Measurements from ENCODE around the gene SHB.

- TF ChIP-seq, protein P1, sequence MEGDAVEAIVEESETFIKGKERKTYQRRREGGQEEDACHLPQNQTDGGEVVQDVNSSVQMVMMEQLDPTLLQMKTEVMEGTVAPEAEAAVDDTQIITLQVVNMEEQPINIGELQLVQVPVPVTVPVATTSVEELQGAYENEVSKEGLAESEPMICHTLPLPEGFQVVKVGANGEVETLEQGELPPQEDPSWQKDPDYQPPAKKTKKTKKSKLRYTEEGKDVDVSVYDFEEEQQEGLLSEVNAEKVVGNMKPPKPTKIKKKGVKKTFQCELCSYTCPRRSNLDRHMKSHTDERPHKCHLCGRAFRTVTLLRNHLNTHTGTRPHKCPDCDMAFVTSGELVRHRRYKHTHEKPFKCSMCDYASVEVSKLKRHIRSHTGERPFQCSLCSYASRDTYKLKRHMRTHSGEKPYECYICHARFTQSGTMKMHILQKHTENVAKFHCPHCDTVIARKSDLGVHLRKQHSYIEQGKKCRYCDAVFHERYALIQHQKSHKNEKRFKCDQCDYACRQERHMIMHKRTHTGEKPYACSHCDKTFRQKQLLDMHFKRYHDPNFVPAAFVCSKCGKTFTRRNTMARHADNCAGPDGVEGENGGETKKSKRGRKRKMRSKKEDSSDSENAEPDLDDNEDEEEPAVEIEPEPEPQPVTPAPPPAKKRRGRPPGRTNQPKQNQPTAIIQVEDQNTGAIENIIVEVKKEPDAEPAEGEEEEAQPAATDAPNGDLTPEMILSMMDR (IDR thresholded peaks at IDR 0.05), result no peak
- TF ChIP-seq POLR2A (IDR thresholded peaks at IDR 0.05), result no peak
Observed at GRCh38 chr9:37917313-37917731, 151.7 kb downstream of the SHB start.

All from thyroid gland (tissue), 4 donors.